Measurements from ENCODE around the gene BEAN1.

GRCh38 chr16:66516509-66516807 is 89.4 kb downstream of the BEAN1 start:
- TF ChIP-seq, protein P1, sequence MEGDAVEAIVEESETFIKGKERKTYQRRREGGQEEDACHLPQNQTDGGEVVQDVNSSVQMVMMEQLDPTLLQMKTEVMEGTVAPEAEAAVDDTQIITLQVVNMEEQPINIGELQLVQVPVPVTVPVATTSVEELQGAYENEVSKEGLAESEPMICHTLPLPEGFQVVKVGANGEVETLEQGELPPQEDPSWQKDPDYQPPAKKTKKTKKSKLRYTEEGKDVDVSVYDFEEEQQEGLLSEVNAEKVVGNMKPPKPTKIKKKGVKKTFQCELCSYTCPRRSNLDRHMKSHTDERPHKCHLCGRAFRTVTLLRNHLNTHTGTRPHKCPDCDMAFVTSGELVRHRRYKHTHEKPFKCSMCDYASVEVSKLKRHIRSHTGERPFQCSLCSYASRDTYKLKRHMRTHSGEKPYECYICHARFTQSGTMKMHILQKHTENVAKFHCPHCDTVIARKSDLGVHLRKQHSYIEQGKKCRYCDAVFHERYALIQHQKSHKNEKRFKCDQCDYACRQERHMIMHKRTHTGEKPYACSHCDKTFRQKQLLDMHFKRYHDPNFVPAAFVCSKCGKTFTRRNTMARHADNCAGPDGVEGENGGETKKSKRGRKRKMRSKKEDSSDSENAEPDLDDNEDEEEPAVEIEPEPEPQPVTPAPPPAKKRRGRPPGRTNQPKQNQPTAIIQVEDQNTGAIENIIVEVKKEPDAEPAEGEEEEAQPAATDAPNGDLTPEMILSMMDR (IDR thresholded peaks at IDR 0.05; ENCODE audit: insufficient read depth, low read depth, low read length), result no peak
- TF ChIP-seq EZH2 (IDR thresholded peaks at IDR 0.05; ENCODE audit: insufficient read depth, low read length), result no peak

All from astrocyte (in vitro differentiated cells and primary cell).